ENCODE measurements around the gene ZFYVE19.

GRCh38 chr15:40790718-40791117, 16.2 kb upstream of the ZFYVE19 start:
- TF ChIP-seq, protein P1, sequence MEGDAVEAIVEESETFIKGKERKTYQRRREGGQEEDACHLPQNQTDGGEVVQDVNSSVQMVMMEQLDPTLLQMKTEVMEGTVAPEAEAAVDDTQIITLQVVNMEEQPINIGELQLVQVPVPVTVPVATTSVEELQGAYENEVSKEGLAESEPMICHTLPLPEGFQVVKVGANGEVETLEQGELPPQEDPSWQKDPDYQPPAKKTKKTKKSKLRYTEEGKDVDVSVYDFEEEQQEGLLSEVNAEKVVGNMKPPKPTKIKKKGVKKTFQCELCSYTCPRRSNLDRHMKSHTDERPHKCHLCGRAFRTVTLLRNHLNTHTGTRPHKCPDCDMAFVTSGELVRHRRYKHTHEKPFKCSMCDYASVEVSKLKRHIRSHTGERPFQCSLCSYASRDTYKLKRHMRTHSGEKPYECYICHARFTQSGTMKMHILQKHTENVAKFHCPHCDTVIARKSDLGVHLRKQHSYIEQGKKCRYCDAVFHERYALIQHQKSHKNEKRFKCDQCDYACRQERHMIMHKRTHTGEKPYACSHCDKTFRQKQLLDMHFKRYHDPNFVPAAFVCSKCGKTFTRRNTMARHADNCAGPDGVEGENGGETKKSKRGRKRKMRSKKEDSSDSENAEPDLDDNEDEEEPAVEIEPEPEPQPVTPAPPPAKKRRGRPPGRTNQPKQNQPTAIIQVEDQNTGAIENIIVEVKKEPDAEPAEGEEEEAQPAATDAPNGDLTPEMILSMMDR (conservative IDR thresholded peaks at IDR 0.05): no peak
- no peak for TF ChIP-seq EZH2 (IDR thresholded peaks at IDR 0.05; ENCODE audit: low read depth)
